Measurements from ENCODE around the gene APOBEC3G.
"Not testable (repeated sequence)": the region's sequence is repeated elsewhere in the genome, so short reads cannot be mapped to it uniquely, and the experiment has no call there.

The APOBEC3G gene

DNA sequence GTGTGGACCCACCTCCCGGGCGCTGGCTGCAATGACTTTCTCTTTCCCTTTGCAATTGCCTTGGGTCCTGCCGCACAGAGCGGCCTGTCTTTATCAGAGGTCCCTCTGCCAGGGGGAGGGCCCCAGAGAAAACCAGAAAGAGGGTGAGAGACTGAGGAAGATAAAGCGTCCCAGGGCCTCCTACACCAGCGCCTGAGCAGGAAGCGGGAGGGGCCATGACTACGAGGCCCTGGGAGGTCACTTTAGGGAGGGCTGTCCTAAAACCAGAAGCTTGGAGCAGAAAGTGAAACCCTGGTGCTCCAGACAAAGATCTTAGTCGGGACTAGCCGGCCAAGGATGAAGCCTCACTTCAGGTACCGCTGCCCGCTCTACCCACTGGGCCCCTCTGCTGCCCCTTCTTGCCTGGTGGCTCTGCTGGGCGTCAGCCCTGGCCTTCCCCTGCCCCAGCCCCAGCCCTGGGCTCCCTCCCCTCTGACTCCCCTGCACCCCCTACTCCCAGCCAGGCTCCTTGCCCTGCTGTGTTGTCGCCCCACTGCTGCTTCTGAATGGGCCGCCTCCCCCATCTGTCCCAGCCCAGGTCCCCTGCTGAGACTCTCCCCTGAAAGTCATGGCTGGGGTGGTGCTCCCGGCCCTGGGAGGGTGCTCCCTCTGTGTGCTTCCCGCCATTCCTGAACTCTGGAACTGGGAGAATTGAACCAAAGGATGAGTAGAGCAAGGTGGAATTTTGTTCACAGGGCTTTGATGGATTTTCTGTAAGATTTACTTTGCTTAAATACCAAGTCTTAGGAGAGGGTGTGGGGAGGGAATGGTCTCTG is at the start of gene APOBEC3G:
APOBEC3G (plus strand) TSS at position 250 of the 815 bp plus-strand sequence; CDS start at position 337, 87 bp downstream.
- DNase-seq: peak; percentile 62

DNA sequence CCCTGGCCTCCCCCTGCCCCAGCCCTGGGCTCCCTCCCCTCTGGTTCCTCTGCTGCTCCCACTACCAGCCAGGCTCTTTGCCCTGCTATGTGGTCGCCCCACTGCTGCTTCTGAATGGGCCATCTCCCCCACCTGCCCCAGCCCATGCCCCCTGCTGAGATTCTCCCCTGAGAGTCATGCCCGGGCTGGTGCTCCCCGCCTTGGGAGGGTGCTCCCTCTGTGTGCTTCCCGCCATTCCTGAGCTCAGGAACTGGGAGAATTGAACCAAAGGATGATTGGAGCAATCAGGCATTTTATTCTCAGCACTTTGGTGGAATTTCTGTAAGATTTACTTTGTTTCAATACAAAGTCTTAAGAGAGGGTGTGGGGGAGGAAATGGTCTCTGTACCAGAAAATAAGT is 49.4 kb upstream of the APOBEC3G start:
- DNase-seq: no peak

DNA sequence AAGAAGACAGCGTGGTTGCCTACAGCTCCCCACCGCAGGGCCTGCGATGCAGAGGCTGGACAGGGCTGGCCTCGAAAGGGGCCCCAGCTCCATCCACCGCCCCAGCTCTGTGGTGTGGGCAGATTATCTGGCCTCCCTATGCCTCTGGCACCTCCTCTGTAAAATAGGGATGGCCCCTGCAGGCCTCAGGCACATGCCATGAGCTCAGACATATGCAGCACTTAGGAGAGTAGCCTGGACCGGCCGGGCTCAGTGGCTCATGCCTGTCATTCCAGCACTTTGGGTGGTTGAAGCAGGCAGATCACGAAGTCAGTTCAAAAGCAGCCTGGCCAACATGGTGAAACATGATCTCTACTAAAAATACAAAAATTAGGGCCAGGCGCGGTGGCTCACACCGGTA is 48.8 kb upstream of the APOBEC3G start:
- no peak for DNase-seq

DNA sequence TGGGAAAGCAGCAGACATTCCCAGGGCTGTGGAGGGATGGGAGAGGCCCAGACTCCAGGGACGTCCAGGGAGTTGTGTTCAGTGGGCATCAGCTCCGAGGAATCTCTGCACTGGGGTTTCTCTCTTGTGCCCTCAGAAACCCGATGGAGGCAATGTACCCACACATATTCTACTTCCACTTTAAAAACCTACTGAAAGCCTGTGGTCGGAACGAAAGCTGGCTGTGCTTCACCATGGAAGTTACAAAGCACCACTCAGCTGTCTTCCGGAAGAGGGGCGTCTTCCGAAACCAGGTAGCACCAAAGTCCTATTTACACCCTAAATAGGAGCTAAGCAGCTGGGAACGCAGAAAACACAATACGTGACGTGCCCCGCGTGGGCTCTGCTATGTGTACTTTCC is 47.8 kb upstream of the APOBEC3G start:
- no peak for DNase-seq

DNA sequence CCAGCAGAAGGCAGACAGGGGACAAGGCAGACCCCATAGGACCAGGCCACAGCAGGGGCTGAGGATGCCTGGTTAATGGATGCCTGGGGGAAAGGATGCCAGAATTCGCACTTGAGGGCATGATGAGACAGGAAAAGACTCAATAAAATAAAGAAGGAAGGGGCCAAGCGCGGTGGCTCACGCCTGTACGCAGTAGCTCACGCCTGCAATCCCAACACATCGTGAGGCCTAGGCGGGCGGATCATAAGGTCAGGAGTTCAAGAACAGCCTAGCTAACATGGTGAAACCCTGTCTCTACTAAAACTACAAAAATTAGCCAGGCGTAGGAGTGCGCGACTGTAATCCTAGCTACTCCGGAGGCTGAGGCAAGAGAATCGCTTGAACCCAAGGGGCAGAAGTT is 46.4 kb upstream of the APOBEC3G start:
- no peak for DNase-seq

DNA sequence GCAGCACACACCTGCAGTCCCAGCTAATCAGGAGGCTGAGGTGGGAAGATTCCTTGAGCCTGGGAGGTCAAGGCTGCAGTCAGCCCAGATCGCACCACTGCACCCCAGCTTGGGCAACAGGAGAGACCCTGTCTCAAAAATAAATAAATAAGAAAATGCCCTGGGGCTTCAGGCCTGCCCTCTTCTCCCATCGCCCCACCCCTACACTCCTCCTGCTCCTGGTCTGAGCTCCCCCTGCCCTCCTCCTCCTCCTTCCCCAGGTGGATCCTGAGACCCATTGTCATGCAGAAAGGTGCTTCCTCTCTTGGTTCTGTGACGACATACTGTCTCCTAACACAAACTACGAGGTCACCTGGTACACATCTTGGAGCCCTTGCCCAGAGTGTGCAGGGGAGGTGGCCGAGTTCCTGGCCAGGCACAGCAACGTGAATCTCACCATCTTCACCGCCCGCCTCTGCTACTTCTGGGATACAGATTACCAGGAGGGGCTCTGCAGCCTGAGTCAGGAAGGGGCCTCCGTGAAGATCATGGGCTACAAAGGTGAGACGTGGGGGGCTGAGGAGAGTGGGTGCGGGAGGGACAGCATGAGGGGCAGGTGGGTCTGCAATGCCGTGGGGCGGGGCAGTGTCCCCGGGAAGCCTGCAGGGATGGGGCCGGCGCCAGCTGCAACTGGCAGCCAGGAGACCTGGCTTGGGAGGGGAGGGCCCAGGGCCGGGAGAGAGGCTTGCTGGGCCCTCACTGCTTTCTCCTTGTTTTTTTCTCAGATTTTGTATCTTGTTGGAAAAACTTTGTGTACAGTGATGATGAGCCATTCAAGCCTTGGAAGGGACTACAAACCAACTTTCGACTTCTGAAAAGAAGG is 45.4 kb upstream of the APOBEC3G start:
- DNase-seq: not testable (repeated sequence)

DNA sequence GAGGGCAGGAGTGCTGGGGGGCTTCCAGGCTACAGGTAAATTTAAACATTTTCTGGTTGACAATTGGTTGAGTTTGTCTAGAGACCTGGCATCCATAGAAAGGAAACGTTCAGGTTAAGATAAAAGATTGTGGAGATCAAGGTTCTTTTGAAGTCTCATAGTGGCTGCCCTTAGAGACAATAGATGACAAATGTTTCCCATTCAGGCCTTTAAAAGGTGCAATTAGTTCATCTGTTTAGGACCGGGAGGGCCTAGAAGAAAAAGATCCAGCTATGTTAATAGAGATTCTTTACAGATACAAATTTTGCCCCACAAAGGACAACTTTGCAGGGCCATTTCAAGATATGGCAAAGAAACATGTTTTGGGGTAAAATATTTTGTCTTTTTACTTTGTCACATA is 40.0 kb upstream of the APOBEC3G start:
- DNase-seq: not testable (repeated sequence)

DNA sequence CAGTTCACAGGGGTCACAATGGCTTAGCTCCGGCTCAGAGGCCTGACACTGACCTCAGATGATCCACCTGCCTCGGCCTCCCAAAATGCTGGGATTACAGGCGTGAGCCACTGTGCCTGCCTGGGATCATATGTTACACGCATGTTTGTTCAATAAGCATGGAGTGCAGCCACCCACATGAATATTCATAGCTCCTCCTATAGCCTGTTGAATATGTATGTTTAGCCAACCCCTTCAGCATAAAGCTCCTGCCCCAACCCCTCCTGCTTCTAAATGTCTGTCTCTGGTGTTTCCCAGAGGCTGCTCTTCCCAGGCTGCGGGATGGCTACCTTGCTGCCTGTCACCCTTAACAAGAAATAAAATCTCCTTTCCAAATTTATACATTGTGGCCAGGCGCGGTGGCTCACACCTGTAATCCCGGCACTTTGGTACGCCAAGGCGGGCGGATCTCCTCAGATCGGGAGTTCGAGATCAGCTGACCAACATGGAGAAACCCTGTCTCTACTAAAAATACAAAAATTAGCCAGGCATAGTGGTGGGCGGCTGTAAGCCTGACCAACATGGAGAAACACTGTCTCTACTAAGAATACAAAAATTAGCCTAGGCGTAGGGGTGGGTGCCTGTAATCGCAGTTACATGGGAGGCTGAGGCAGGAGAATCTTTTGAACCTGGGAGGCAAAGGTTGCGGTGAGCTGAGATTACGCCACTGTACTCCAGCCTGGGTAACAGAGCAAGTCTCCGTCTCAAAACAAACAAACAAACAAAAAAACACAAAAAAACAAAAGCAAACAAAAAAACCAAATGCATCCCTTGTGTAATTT is 37.6 kb upstream of the APOBEC3G start:
- DNase-seq: no peak

DNA sequence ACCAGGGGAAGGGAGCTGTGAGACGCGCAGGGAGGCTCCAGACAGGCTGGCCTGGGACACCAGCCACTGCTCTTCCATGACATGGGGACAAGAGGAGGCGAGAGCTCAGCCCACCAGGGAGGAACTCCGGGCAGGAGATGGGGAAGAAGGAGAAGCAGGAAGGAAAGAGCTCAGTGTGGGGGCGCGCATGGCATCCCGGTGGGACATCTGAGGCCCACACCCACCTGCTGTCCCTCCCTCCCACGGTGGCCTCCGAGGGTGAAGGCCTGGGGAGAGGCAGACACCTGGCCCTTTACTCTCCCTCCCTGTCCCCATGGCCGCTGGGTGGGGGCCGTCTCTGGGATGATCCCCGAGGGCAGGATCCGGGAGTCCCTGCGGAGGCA is 36.9 kb upstream of the APOBEC3G start:
- not testable (repeated sequence) for DNase-seq

DNA sequence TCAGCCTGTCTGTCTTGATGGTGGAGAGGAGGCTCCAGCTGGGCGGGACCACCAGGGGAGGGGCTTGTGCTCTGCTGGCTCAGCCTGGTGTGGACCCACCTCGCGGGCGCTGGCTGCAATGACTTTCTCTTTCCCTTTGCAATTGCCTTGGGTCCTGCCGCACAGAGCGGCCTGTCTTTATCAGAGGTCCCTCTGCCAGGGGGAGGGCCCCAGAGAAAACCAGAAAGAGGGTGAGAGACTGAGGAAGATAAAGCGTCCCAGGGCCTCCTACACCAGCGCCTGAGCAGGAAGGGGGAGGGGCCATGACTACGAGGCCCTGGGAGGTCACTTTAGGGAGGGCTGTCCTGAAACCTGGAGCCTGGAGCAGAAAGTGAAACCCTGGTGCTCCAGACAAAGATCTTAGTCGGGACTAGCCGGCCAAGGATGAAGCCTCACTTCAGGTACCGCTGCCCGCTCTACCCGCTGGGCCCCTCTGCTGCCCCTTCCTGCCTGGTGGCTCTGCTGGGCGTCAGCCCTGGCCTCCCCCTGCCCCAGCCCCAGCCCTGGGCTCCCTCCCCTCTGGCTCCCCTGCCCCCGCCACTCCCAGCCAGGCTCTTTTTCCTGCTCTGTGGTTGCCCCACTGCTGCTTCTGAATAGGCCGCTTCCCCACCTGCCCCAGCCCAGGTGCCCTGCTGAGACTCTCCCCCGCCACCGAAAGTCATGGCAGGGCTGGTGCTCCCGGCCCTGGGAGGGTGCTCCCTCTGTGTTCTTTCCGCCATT is 36.4 kb upstream of the APOBEC3G start, which contains the start of gene APOBEC3F:
APOBEC3F (plus strand) TSS at position 327 of the 759 bp plus-strand sequence; CDS start at position 424, 97 bp downstream.
- peak; percentile 47 for DNase-seq

DNA sequence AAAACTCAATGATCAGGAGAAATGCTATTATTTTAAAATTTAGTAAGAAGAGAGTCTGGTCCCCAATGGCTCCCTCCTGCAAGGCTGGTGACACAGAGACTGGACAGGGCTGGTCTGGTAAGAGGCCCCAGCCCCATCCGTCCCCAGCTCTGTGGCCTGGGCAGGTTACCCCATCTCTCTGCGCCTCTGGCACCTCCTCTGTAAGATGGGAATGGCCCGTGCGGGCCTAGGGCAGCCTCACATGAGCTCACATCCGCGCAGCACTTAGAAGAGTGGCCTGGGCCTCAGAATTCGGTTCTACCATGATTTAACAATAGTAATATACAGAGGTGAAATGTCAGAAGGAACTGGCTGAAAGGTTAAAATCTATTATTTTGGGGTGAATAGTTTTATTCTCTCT is 35.2 kb upstream of the APOBEC3G start:
- DNase-seq: no peak

DNA sequence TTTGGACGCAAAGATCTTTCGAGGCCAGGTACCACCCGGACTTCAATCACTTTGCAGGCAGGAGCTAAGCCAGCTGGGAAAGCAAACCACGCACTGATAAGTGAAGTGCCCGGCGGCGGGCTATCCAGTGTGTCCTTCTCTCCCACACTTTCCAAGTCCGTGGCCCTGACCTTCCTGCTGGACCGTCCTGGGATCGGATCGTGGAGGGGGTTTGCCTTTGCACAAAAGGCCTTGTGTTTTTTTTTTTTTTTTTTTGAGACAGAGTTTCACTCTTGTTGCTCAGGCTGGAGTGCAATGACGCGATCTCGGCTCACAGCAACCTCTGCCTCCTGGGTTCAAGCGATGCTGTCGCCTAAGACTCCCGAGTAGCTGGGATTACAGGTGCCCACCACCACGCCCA is 34.0 kb upstream of the APOBEC3G start:
- not testable (repeated sequence) for DNase-seq

DNA sequence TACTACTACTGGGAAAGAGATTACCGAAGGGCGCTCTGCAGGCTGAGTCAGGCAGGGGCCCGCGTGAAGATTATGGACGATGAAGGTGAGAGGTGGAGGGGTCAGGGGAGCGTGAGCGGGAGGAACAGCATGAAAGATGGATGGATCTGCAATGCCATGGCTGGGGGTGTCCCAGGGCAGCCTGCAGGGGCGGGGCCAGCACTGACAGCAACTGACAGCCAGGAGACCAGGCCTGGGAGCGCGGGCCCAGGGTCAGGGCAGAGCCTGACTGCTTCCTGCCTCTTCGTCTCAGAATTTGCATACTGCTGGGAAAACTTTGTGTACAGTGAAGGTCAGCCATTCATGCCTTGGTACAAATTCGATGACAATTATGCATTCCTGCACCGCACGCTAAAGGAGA is 31.9 kb upstream of the APOBEC3G start:
- DNase-seq: not testable (repeated sequence)

DNA sequence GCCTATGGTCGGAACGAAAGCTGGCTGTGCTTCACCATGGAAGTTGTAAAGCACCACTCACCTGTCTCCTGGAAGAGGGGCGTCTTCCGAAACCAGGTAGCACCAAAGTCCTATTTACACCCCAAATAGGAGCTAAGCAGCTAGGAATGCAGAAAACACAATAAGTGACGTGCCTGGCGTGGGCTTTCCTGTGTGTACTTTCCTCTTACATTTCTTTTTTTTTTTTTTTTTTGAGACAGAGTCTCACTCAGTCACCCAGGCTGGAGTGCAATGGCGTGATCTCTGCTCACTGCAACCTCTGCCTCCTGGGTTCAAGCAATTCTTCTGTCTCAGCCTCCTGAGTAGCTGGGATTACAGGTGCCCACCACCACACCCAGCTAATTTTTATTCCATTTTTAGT is 27.6 kb upstream of the APOBEC3G start:
- not testable (repeated sequence) for DNase-seq

DNA sequence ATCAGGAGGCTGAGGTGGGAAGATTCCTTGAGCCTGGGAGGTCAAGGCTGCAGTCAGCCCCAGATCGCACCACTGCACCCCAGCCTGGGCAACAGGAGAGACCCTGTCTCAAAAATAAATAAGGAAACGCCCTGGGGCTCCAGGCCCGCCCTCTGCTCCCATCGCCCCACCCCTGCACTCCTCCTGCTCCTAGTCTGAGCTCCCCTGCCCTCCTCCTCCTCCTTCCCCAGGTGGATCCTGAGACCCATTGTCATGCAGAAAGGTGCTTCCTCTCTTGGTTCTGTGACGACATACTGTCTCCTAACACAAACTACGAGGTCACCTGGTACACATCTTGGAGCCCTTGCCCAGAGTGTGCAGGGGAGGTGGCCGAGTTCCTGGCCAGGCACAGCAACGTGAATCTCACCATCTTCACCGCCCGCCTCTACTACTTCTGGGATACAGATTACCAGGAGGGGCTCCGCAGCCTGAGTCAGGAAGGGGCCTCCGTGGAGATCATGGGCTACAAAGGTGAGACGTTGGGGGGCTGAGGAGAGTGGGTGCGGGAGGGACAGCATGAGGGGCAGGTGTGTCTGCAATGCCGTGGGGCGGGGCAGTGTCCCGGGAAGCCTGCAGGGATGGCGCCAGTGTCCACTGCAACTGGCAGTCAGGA is 25.1 kb upstream of the APOBEC3G start:
- DNase-seq: not testable (repeated sequence)

DNA sequence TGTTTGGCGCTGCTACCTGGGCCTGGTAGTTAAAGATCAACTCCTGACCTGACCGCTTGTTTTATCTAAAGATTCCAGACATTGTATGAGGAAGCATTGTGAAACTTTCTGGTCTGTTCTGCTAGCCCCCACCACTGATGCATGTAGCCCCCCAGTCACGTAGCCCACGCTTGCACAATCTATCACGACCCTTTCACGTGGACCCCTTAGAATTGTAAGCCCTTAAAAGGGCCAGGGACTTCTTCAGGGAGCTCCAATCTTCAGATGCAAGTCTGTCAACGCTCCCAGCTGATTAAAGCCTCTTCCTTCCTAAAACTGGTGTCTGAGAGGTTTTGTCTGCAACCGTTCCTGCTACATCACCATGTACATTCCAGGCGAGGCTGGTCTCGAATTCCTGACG is 21.4 kb upstream of the APOBEC3G start:
- no peak for DNase-seq

DNA sequence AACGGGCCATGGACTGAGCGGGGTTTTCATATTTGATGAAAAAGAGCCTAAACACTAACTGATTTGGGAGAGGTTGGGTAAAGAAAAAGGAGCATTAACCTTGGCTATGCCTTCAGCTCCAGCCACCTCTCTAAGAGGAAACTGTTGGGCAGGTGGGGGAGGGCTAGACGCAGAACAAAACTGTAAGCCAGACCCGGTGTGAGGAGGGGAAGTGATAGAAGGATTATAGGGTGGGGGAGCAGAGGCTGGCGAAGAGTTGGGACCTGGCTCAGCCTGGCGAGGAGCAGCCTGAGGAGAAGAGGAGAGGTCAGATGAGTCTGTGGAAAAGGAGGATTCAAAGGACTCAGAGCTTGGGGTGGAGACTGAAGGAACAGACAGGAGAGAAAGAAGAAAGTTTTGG is 15.8 kb upstream of the APOBEC3G start:
- not testable (repeated sequence) for DNase-seq

DNA sequence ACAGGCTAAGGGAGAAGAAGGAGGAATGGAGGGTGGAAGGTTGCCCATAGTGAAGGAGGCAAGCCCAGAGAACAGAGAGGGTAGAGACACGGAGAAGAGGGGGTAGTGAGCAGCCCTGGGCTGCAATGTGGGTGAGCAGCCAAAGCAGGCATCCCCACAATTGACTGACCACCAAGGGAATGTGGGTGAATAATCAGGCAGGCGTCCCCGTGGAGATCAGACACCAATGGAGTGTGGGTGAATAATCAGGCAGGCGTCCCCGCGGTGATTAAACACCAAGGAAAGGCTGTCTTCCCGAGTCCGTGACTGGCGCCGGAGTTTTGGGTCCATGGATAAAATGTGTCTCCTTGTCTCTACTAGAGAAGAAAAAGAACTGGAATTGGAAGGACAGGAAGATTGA is 15.1 kb upstream of the APOBEC3G start:
- DNase-seq: peak; percentile 24

DNA sequence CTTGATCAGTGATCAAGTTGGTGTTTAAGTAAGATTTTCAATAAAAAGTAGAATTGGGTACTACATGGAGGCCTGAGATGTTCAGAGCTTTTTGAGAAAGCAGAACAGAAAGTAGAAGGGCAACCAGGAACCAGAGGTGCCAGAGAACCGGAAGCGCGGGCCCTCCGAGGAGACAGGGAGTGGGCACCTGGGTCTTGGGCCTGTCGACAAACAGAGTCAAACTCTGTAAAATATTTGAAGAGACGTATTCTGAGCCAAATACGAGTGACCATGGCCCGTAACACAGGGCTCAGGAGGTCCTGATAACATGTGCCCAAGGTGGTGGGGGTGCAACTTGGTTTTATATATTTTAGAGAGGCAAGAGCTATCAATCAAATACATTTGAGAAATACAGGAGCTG is 13.2 kb upstream of the APOBEC3G start:
- not testable (repeated sequence) for DNase-seq

DNA sequence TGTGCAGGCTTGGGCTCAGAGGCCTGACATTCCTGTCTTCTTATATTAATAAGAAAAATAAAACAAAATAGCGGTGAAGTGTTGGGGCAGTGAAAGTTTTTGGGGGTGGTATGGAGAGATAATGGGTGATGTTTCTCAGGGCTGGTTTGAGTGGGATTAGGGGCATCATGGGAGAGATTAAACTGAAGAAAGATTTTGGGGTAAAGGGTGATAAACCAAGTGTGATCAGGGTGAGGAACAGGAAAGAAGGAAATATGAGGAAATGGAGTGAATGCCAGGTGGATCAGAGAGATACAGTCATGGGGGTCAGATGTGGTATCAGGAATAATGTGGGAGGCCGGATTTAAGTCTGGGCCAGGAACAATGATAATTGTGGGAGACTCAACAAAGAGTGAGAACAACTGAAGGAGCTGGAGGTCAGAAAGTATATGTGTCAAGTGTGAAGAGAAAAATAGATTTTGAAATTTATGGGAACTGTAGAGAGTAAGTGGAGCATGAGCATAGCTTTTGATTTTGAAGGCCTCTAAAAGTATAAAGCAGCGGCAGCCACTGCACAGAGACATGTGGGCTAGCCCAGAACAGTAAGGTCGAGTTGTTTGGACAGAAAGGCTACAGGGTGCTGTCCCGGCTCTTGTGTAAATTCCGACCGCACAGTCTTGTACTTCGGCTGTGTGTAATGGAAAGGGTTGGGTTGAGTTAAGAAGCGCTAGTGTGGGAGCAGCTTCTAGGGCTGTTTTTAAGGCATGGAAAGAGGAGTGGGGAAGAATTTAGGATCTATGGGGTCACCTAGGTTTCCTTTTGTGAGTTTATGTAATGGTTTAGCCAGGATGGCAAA is 10.4 kb upstream of the APOBEC3G start:
- DNase-seq: not testable (repeated sequence)

All from fibroblast of skin of right biceps (primary cell).